K562 (cell line): ENCODE data around the gene KRTAP5-5. TPM values are rescaled to one million over a fixed set of nuclear protein-coding genes. Genes with fewer than 3 reads are reported as not detected.
A peak's percentile ranks its signal among the peaks of the same experiment; 100 is the strongest.

Source experiments
- ADNP ChIP-seq: fragments of 200-800 bp; sonication (Bioruptor generic); IDR thresholded peaks from 2 replicates; pipeline ENCODE4 v1.6.1; 2016; ENCODE audit warnings: missing genetic modification characterization, missing compliant biosample characterization
- PTBP1 ChIP-seq: fragments of 200-400 bp; formaldehyde crosslinking; IDR thresholded peaks from 2 replicates; pipeline ENCODE4 v1.6.1; 2017; ENCODE audit warnings: low read depth, low read length
- RCOR1 ChIP-seq, 2 experiments: IDR thresholded peaks; 2 replicates each; pipeline ENCODE4 v1.6.1; 2012; ENCODE audit warnings: low read depth in 2 of 2, low read length in 2 of 2, borderline replicate concordance in 1 of 2, improper control_type of control experiment in 1 of 2
- SMARCB1 ChIP-seq: IDR thresholded peaks from 2 replicates; pipeline ENCODE4 v1.6.1; 2011; ENCODE audit warnings: improper control_type of control experiment, low read depth; ENCODE audit not compliant: insufficient read length
- TAF7 ChIP-seq: fragments of 450-650 bp; IDR thresholded peaks from 2 replicates; pipeline ENCODE4 v1.6.1; 2016; ENCODE audit warnings: missing genetic modification characterization, missing compliant biosample characterization
- TARDBP ChIP-seq: fragments of 450-650 bp; IDR thresholded peaks from 2 replicates; pipeline ENCODE4 v1.6.1; 2016
- TGIF2 ChIP-seq: sonication (generic); formaldehyde crosslinking; IDR thresholded peaks from 2 replicates; pipeline ENCODE4 v1.8.1; 2022; ENCODE audit warnings: mild to moderate bottlenecking, missing genetic modification reagents, moderate library complexity
- ZC3H8 ChIP-seq: fragments of 450-650 bp; IDR thresholded peaks from 2 replicates; pipeline ENCODE4 v1.6.1; 2017
- ZNF12 ChIP-seq: sonication (generic); formaldehyde crosslinking; IDR thresholded peaks from 2 replicates; pipeline ENCODE4 v1.4.0; 2020; ENCODE audit warnings: mild to moderate bottlenecking, missing genetic modification reagents
- ZNF133 ChIP-seq: fragments of 250-450 bp; sonication (Bioruptor Pico); IDR thresholded peaks from 2 replicates; pipeline ENCODE4 v1.4.0; 2020; ENCODE audit warnings: mild to moderate bottlenecking
- ZNF445 ChIP-seq: fragments of 250-450 bp; sonication (Bioruptor Pico); IDR thresholded peaks from 2 replicates; pipeline ENCODE4 v1.4.0; 2020; ENCODE audit warnings: low read depth, mild to moderate bottlenecking, moderate library complexity
- ZNF77 ChIP-seq: fragments of 250-450 bp; sonication (Bioruptor Pico); IDR thresholded peaks from 2 replicates; pipeline ENCODE4 v1.5.0; 2020
- ZZZ3 ChIP-seq: fragments of 450-650 bp; IDR thresholded peaks from 2 replicates; pipeline ENCODE4 v1.6.1; 2016; ENCODE audit warnings: antibody characterized with exemption, mild to moderate bottlenecking, moderate library complexity
- polyA plus RNA-seq, 8 experiments: library from polyadenylated mRNA; depleted of rRNA in 4 of 8; stranded (reverse) in 5 of 8; unstranded in 3 of 8; fragments of >200 nt; fragmentation: Nextera tagmentation in 2 of 8; fragmentation: Illumina TruSeq in 1 of 8; extraction: Ambion mirVana in 2 of 8; extraction: Trizol in 1 of 8; gene quantifications; 2 replicates each; pipeline versions ENCODE4 v1.2.1 to v1.2.3, GENCODE V29; 2011 to 2014; ENCODE audit warnings: inconsistent platforms in 1 of 8, missing spikeins in 1 of 8
- total RNA-seq, 7 experiments: library from RNA; depleted of rRNA in 6 of 7; stranded (reverse); fragments of >200 nt in 6 of 7; fragmentation: Illumina TruSeq in 2 of 7; extraction: Trizol in 2 of 7; gene quantifications; 2 replicates each; pipeline versions ENCODE4 v1.2.1 to v1.2.3, GENCODE V29; 2011 to 2021; ENCODE audit warnings: low replicate concordance in 1 of 7
- TF ChIP-seq, protein P1 (sequence below), 2 experiments: fragments of 450-650 bp in 1 of 2; sonication (generic) in 1 of 2; formaldehyde crosslinking in 1 of 2; IDR thresholded peaks; 2 replicates each; pipeline versions ENCODE4 v1.7.1 to v1.9.0; 2016 to 2022; ENCODE audit warnings: inconsistent platforms in 1 of 2, mild to moderate bottlenecking in 1 of 2, missing genetic modification reagents in 1 of 2
- TF ChIP-seq, protein P2 (sequence below): fragments of 250-450 bp; sonication (Bioruptor Pico); IDR thresholded peaks from 2 replicates; pipeline ENCODE4 v1.4.0; 2020; ENCODE audit warnings: mild to moderate bottlenecking
- TF ChIP-seq, protein P3 (sequence below), 2 experiments: fragments of 450-650 bp in 1 of 2; sonication (generic) in 1 of 2; formaldehyde crosslinking in 1 of 2; IDR thresholded peaks in 1 of 2; conservative IDR thresholded peaks in 1 of 2; 2 replicates each; pipeline versions ENCODE4 v1.6.1 to v1.8.1; 2016 to 2023; ENCODE audit warnings: mild to moderate bottlenecking in 2 of 2, moderate library complexity in 2 of 2, inconsistent platforms in 1 of 2, missing genetic modification reagents in 1 of 2

KRTAP5-5 gene
- total and polyA plus RNA-seq, 9 of the 15 experiments (the other 6 are each of a cell fraction or from before 2014, with no cell fraction given), result not detected

DNA sequence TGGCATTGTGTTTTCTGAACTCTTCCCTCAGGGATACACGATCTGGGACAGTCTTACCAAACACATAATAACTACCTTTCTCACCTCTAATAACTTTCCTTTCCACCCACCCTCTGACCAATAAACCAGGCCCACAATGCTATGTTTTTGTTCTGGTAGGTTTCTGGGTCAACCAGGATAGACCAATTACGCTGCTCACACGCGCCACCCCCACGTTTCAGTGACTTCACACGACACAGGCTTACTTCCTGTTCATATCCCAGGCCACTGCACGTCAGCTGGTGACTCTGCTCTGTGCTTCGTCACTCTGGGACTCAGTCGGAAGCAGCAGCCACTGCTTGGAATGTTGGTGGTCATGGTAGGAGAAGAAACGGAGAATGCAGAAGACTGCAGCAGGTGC lies 10.1 kb upstream of the KRTAP5-5 start (continued):
- TF ChIP-seq ZNF12 (CRISPR knock-in tag), result no peak
- no peak for TF ChIP-seq ZC3H8
- TF ChIP-seq ZZZ3, result no peak
- no peak for TF ChIP-seq RCOR1 (IDR thresholded peaks at IDR 0.05; ENCODE audit: borderline replicate concordance in 1 of 2, low read depth in 2 of 2, low read length in 2 of 2)
- TF ChIP-seq, protein P1, sequence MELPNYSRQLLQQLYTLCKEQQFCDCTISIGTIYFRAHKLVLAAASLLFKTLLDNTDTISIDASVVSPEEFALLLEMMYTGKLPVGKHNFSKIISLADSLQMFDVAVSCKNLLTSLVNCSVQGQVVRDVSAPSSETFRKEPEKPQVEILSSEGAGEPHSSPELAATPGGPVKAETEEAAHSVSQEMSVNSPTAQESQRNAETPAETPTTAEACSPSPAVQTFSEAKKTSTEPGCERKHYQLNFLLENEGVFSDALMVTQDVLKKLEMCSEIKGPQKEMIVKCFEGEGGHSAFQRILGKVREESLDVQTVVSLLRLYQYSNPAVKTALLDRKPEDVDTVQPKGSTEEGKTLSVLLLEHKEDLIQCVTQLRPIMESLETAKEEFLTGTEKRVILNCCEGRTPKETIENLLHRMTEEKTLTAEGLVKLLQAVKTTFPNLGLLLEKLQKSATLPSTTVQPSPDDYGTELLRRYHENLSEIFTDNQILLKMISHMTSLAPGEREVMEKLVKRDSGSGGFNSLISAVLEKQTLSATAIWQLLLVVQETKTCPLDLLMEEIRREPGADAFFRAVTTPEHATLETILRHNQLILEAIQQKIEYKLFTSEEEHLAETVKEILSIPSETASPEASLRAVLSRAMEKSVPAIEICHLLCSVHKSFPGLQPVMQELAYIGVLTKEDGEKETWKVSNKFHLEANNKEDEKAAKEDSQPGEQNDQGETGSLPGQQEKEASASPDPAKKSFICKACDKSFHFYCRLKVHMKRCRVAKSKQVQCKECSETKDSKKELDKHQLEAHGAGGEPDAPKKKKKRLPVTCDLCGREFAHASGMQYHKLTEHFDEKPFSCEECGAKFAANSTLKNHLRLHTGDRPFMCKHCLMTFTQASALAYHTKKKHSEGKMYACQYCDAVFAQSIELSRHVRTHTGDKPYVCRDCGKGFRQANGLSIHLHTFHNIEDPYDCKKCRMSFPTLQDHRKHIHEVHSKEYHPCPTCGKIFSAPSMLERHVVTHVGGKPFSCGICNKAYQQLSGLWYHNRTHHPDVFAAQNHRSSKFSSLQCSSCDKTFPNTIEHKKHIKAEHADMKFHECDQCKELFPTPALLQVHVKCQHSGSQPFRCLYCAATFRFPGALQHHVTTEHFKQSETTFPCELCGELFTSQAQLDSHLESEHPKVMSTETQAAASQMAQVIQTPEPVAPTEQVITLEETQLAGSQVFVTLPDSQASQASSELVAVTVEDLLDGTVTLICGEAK (IDR thresholded peaks at IDR 0.05), result peak; percentile 58; the same call in 1 of the 2 replicates
- TF ChIP-seq, protein P1 (CRISPR knock-in tag; IDR thresholded peaks at IDR 0.05), result no peak
- peak; percentile 51; the same call in 1 of the 2 replicates for TF ChIP-seq TARDBP
- TF ChIP-seq, protein P2, sequence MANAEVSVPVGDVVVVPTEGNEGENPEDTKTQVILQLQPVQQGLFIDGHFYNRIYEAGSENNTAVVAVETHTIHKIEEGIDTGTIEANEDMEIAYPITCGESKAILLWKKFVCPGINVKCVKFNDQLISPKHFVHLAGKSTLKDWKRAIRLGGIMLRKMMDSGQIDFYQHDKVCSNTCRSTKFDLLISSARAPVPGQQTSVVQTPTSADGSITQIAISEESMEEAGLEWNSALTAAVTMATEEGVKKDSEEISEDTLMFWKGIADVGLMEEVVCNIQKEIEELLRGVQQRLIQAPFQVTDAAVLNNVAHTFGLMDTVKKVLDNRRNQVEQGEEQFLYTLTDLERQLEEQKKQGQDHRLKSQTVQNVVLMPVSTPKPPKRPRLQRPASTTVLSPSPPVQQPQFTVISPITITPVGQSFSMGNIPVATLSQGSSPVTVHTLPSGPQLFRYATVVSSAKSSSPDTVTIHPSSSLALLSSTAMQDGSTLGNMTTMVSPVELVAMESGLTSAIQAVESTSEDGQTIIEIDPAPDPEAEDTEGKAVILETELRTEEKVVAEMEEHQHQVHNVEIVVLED (CRISPR knock-in tag), result no peak
- no peak for TF ChIP-seq ZNF133
- TF ChIP-seq TAF7 (tag), result no peak
- no peak for TF ChIP-seq TGIF2 (CRISPR knock-in tag)
- TF ChIP-seq, protein P3, sequence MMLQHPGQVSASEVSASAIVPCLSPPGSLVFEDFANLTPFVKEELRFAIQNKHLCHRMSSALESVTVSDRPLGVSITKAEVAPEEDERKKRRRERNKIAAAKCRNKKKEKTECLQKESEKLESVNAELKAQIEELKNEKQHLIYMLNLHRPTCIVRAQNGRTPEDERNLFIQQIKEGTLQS (IDR thresholded peaks at IDR 0.05), result no peak
- TF ChIP-seq, protein P3 (CRISPR knock-in tag; conservative IDR thresholded peaks at IDR 0.05), result no peak
- TF ChIP-seq SMARCB1, result no peak
- no peak for TF ChIP-seq ZNF445 (CRISPR knock-in tag)
- TF ChIP-seq PTBP1, result no peak
- no peak for TF ChIP-seq ZNF77 (CRISPR knock-in tag)
- no peak for TF ChIP-seq ADNP (tag)
